GM21786 (cell line): ENCODE measurements around the gene TSPAN18.

Experiments
- ATAC-seq: cut with Tn5 transposase; IDR thresholded peaks from one replicate; pipeline ENCODE4 v1.9.1; 2021; ENCODE audit not compliant: unreplicated experiment

Gene TSPAN18

GRCh38 chr11:44726283-44727113 is at the start of gene TSPAN18:
Gene TSPAN18 (plus strand): TSS chr11:44726962. CDS start chr11:44906417, 179,455 bp downstream.
- peak; percentile 86 for ATAC-seq

GRCh38 chr11:44680982-44681597 is 45.7 kb upstream of the TSPAN18 start:
- ATAC-seq = no peak

- ATAC-seq = no peak
Observed at GRCh38 chr11:44681698-44682097, 45.1 kb upstream of the TSPAN18 start.

GRCh38 chr11:44684859-44685281 is 41.9 kb upstream of the TSPAN18 start:
- ATAC-seq = no peak

- ATAC-seq = no peak
Observed at GRCh38 chr11:44687388-44687787, 39.4 kb upstream of the TSPAN18 start.

- ATAC-seq = no peak
Observed at GRCh38 chr11:44689265-44689664, 37.5 kb upstream of the TSPAN18 start.

- no peak for ATAC-seq
Observed at GRCh38 chr11:44690651-44691050, 36.1 kb upstream of the TSPAN18 start.

GRCh38 chr11:44692460-44692859 is 34.3 kb upstream of the TSPAN18 start:
- no peak for ATAC-seq

- ATAC-seq = no peak
Observed at GRCh38 chr11:44693654-44694119, 33.1 kb upstream of the TSPAN18 start.

- no peak for ATAC-seq
Observed at GRCh38 chr11:44694443-44694842, 32.3 kb upstream of the TSPAN18 start.

- no peak for ATAC-seq
Observed at GRCh38 chr11:44695169-44695833, 31.5 kb upstream of the TSPAN18 start.

- ATAC-seq = no peak
Observed at GRCh38 chr11:44698252-44698912, 28.4 kb upstream of the TSPAN18 start.

- no peak for ATAC-seq
Observed at GRCh38 chr11:44699497-44700408, 27.0 kb upstream of the TSPAN18 start.

- no peak for ATAC-seq
Observed at GRCh38 chr11:44701276-44701675, 25.5 kb upstream of the TSPAN18 start.

- no peak for ATAC-seq
Observed at GRCh38 chr11:44702889-44703288, 23.9 kb upstream of the TSPAN18 start.

- no peak for ATAC-seq
Observed at GRCh38 chr11:44707094-44707493, 19.7 kb upstream of the TSPAN18 start.

GRCh38 chr11:44708009-44708408 is 18.8 kb upstream of the TSPAN18 start:
- ATAC-seq = no peak

- no peak for ATAC-seq
Observed at GRCh38 chr11:44708523-44709280, 18.1 kb upstream of the TSPAN18 start.

- no peak for ATAC-seq
Observed at GRCh38 chr11:44709281-44709562, 17.5 kb upstream of the TSPAN18 start.

GRCh38 chr11:44709966-44710365 is 16.8 kb upstream of the TSPAN18 start:
- no peak for ATAC-seq
